ENCODE measurements around the gene CALM3. TPM values are rescaled to one million over a fixed set of nuclear protein-coding genes. Genes with fewer than 3 reads are reported as not detected.
"Not testable (repeated sequence)": the region's sequence is repeated elsewhere in the genome, so short reads cannot be mapped to it uniquely, and the experiment has no call there.

The CALM3 gene
- 211 TPM for total RNA-seq

- FAIRE-seq, result no peak
- peak in 1 of 2 donors; percentile 36 for DNase-seq (ENCODE audit: low spot score in 2 of 2)
Observed at GRCh38 chr19:46601318-46602224, at the start of gene CALM3. CALM3 (plus strand) TSS chr19:46601330; CDS start chr19:46601435, 105 bp downstream.

GRCh38 chr19:46552891-46553290, 48.2 kb upstream of the CALM3 start:
- DNase-seq (ENCODE audit: low spot score in 2 of 2) (no peak), FAIRE-seq (no peak)

DNA sequence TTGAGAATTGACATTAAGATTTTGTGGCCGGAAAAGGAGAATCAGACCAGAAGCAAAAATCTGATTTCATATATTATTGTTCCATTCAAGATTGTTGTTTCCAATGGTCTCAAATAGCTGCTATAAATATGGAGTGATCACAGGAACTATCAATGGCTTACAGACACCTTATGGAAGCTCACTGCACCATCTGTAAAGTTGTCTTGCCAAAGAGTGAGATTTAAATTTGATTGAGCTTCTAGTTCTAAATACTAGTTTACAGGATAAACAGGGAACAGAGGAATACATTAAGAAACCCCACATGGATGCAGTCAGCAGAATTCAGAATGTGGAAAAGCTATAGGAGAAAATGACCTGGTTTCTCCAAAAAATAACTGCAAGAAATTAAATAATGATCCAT, 47.0 kb upstream of the CALM3 start:
- FAIRE-seq (no peak), DNase-seq (ENCODE audit: low spot score in 2 of 2) (no peak)

DNA sequence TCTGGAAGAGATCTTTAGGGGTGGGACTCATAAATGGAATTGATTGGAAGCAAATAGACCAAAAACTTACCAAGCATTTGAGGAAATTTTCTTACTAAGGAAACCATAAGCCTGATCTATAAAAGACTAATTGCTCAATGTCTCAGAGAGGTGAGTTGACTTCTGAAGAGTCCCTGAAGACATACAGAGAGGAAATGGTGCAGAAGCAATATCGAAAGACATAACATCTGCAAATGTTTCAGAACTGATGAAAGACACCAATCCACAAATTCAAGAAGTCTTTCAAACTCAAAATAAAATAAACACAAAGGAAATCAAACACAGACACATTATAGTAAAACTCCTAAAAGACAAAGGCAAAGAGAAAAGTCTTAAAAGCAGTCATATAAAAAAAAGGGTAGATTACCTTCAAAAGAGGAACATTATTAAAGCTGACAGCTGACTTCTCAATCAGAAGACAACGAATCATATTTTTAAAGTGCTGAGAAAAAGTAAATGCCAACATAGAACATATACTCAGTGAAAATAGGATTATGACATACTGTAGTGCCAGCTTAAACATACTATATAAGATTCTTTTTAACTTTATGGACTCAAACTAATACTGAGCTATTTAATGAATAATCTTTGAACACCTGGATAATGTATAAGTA, 45.4 kb upstream of the CALM3 start:
- no peak for DNase-seq (ENCODE audit: low spot score in 2 of 2)
- no peak for FAIRE-seq

- DNase-seq (ENCODE audit: low spot score in 2 of 2); FAIRE-seq: not testable (repeated sequence)
Observed at GRCh38 chr19:46556471-46556870, 44.7 kb upstream of the CALM3 start.

- FAIRE-seq (no peak), DNase-seq (ENCODE audit: low spot score in 2 of 2) (no peak)
Observed at GRCh38 chr19:46559203-46559602, 41.9 kb upstream of the CALM3 start.

GRCh38 chr19:46559675-46560074, 41.5 kb upstream of the CALM3 start:
- not testable (repeated sequence) for DNase-seq (ENCODE audit: low spot score in 2 of 2); FAIRE-seq

- no peak for FAIRE-seq
Observed at GRCh38 chr19:46564701-46565100, 36.4 kb upstream of the CALM3 start.

DNA sequence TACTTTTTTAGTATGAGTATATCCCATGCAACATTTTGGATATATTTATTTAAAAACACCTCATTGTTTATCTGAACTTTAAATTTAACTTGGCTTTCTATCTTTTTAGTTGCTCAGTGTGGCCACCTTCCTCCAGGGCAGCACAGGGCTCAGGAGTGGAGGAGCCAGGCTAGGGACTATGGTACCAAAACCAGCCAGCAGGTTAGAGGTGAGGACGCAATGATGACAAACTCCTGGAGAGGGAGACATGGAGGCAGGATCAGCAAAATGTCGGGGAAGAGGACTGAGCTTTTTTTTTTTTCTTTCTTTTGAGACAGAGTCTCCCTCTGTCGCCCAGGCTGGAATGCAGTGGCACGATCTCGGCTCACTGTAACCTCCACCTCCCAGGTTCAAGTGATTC, 29.6 kb upstream of the CALM3 start:
- FAIRE-seq, result no peak
- no peak for DNase-seq (ENCODE audit: low spot score in 2 of 2)

More at GRCh38 chr19:46564701-46565100, 36.4 kb upstream of the CALM3 start:
- no peak for DNase-seq (ENCODE audit: low spot score in 2 of 2)

- DNase-seq (ENCODE audit: low spot score in 2 of 2) (no peak), FAIRE-seq (no peak)
Observed at GRCh38 chr19:46573679-46574498, 27.2 kb upstream of the CALM3 start.

DNA sequence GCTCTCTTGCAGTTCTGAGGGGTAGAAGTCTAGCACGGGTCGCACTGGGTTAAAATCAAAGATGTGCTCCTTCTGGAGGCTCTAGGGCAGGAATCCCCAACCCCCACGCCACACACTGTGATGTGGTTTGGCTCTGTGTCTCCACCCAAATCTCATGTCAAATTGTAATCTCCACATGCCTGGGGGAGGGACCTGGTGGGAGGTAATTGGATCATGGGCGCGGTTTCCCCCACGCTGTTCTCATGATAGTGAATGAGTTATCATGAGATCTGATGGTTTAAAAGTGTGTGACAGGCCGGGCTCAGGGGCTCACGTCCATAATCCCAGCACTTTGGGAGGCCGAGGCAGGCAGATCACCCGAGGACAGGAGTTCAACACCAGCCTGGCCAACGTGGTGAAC, 26.6 kb upstream of the CALM3 start:
- DNase-seq (ENCODE audit: low spot score in 2 of 2), result no peak

DNA sequence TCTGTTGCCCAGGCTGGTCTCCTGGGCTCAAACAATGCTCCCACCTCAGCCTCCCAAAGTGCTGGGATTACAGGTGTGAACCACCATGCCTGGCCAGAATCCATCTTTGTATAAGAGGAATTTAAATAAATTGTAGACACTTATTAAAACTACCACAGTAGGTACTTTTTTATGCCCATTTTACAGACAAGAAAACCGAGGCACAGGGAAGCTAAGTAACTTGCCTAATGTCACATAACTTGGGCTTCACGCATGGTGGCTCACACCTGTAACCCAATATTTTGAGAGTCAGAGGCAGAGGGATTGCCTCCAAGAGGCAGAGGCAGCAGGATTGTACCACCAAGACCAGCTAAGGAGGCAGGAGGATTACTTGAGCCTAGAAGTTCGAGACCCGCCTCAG, 22.7 kb upstream of the CALM3 start:
- DNase-seq (ENCODE audit: low spot score in 2 of 2) (no peak), FAIRE-seq (no peak)

More for the DNA sequence above, 26.6 kb upstream of the CALM3 start:
- no peak for FAIRE-seq

GRCh38 chr19:46579361-46579879, 21.7 kb upstream of the CALM3 start:
- DNase-seq (ENCODE audit: low spot score in 2 of 2) (peak in 1 of 2 donors; percentile 59), FAIRE-seq (no peak)

DNA sequence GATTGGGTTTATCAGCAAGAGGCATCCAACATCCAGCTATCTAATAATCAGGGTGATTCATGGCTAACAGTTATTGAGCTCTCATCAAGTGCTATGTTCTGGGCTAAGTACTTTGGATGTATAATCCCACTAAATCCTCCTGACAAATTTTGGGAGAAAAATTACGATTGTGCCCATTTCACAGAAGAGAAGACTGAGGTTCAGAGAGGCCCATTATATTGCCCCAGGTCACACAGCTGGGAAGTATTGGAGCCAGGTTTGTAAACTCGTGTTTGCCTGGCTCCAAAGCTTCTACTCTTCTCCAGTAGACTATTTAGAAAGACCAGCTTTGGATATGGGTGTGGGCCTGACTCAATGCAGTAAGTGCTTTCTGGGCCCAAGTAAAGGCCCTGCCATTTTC, 20.9 kb upstream of the CALM3 start:
- DNase-seq (ENCODE audit: low spot score in 2 of 2), result no peak
- FAIRE-seq, result no peak

DNA sequence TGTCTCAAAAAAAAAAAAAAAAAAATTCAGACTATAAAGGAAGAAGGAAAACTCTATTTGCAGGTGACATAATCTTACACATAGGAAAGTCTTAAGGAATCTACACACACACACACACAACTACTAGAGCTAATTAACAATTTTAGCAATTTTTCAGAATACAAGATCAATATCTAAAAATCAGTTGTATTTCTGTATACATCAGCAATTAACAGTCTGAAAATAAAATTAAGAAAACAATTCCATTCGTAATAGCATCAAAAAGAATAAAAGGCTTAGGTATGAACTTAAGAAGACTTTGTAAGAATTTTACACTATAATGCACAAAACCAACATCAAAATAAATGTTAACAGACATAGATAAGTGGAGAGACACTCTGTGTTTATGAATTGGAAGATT, 15.6 kb upstream of the CALM3 start:
- no peak for FAIRE-seq
- no peak for DNase-seq (ENCODE audit: low spot score in 2 of 2)

DNA sequence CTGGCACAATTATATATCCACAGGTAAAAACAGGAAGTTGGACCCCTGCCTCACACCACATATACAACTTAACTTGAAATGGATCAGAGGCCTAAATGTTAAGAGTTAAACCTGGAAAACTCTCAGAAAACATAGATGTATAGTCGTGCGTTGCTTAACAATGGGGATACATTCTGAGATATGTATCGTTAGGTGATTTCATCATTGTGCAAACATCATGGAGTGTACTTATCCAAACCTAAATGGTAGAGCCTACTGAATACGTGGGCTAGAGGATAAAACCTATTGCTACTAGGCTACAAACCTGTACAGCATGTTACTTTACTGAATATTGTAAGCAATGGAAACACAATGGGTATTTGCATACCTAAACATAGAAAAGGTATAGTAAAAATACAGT, 14.8 kb upstream of the CALM3 start:
- no peak for DNase-seq (ENCODE audit: low spot score in 2 of 2)
- FAIRE-seq, result no peak

GRCh38 chr19:46587861-46588260, 13.3 kb upstream of the CALM3 start:
- DNase-seq (ENCODE audit: low spot score in 2 of 2) (no peak), FAIRE-seq (no peak)

- DNase-seq (ENCODE audit: low spot score in 2 of 2), result no peak
- FAIRE-seq, result no peak
Observed at GRCh38 chr19:46591254-46591653, 9.9 kb upstream of the CALM3 start.

DNA sequence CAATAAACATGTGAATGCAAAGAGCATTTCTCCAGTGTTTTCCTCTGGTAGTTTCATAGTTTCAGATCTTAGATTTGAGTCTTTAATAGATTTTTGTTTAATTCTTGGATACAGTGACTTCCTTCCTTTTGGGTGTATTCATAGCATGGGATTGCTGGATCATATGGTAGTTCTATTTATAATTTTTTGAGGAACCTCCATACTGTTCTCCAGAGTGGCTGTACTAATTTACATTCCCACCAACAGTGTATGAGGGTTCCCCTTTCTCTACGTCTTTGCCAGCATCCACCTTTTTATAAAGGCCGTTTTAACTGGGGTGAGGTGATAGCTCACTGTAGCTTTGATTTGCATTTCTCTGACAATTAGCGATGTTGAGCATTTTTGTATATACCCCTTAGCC, 9.3 kb upstream of the CALM3 start:
- DNase-seq (ENCODE audit: low spot score in 2 of 2) (no peak), FAIRE-seq (no peak)

DNA sequence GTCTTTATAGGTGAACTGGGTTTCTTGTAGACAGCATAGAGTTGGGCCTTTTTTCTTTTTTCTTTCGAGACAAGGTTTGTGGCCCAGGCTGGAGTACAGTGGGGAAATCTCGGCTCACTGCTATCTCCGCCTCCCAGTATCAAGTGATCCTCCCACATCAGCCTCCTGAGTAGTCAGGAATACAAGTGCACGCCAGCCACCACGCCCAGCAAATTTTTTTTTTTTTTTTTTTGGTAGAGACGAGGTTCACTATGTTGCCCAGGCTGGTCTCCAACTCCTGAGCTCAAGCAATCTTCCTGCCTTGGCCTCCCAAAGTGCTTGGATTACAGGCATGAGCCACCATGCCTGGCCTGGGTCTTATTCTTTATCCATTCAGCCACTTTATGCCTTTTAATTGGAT, 5.1 kb upstream of the CALM3 start:
- FAIRE-seq (no peak), DNase-seq (ENCODE audit: low spot score in 2 of 2) (no peak)
